GM04503 (cell line): ENCODE measurements around the gene KCNN2.

Experiments used
- DNase-seq: peaks from one replicate; pipeline ENCODE4 v3.0.0-alpha.2; 2012; ENCODE audit warnings: low read depth

Gene KCNN2

GRCh38 chr5:114544561-114544960, 182.7 kb downstream of the KCNN2 start:
- DNase-seq, result no peak
